Effector memory CD8-positive, alpha-beta T cell (primary cell): Measurements from ENCODE around the gene REV3L.
"Not testable (repeated sequence)": the region's sequence is repeated elsewhere in the genome, so short reads cannot be mapped to it uniquely, and the experiment has no call there.

Experiments
- ATAC-seq: fragments of 150-1000 bp; cut with Tn5 transposase; replicated peaks from 2 replicates; pipeline ENCODE4 v1.10.0; 2021; ENCODE audit warnings: mild to moderate bottlenecking, moderate library complexity
- DNase-seq, 3 experiments: peaks; one replicate each; pipeline ENCODE4 v3.0.0; 2021
- H3K27ac Mint-ChIP-seq, 2 donors: one replicate each; pipeline ENCODE4 v1.8.0; 2022; ENCODE audit warnings: mild to moderate bottlenecking in 2 of 2, mixed read lengths in 2 of 2, moderate library complexity in 2 of 2
- H3K27me3 Mint-ChIP-seq, 2 donors: one replicate each; pipeline ENCODE4 v1.8.0; 2022; ENCODE audit warnings: mixed read lengths in 2 of 2
- H3K36me3 Mint-ChIP-seq: one replicate; pipeline ENCODE4 v1.8.0; 2022; ENCODE audit warnings: mild to moderate bottlenecking, moderate library complexity, mixed read lengths; ENCODE audit not compliant: insufficient read depth
- H3K4me1 Mint-ChIP-seq, 2 donors: one replicate each; pipeline ENCODE4 v1.8.0; 2022; ENCODE audit warnings: low read depth in 2 of 2, mixed read lengths in 2 of 2
- H3K4me3 Mint-ChIP-seq, 2 donors: one replicate each; pipeline ENCODE4 v1.8.0; 2022; ENCODE audit warnings: mild to moderate bottlenecking in 2 of 2, mixed read lengths in 2 of 2, moderate library complexity in 2 of 2
- H3K9me3 Mint-ChIP-seq, 2 donors: one replicate each; pipeline ENCODE4 v1.8.0; 2022; ENCODE audit warnings: mixed read lengths in 2 of 2

The REV3L gene

DNA sequence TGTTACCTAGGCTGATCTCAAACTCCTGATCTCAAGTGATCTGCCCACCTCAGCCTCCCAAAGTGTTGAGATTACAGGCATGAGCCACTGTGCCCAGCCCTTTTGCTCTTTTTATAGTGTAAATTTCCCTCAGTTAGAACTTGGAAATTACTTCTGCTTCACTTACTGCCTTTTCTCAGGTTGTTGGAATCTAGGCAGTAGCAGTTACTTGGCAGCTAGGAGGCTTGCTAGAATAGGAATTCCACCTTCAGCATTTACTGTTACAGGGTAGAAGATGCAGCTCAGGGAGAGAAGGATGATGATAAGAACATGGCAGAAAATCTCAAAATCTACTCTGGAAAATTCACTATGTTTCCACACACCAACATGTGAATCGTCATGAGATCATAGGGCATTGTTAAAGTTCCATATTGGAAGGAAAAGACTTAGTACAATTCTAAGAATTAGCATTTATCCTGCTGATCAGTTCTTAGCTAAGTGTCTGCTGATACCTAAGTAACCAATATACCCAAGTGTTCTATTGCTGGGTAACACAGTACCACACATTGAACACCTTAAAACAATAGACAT is 213.5 kb downstream of the REV3L start:
- Mint-ChIP-seq H3K4me1 (peaks cover 5 to 17% of the 10 kb centered on the region in 2 donors), H3K9me3 (peaks cover 0 to 3% of the 10 kb centered on the region in 2 donors), H3K27ac (no peak overlapping the region), H3K4me3 (no peak overlapping the region), H3K27me3 (no peaks in the 10 kb centered on the region), H3K36me3 (peaks cover 36% of the 10 kb centered on the region)
- no peak for ATAC-seq
- DNase-seq: no peak

DNA sequence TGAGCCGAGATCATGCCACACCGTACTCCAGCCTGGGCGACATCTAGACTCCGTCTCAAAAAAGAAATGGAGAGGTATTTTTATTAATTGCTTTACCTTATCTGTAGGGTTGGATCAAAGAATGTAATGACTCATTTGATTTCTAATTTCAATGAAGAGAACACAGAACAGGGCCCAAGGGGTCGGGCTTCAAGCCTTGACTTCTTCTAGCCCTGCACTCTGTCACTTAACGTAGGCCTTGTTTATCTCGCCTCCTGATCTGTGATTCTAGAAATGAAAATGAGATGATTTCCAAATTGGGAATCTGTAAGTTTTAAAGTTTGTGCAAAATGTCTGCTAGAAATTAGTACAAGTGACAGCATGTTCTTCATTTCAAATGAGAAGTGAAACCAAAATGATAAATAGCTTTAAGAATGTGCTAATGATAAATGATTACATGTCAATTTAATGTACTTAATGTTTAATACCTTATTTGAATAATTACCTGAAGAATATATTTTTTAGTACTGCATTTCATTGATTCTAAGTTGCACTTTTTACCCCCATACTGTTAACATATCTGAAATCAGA is 215.2 kb downstream of the REV3L start:
- ATAC-seq (no peak), DNase-seq (no peak)
- Mint-ChIP-seq H3K27me3 (no peaks in the 10 kb centered on the region), H3K27ac (peak overlapping the region in 1 of 2 donors; percentile 78), H3K4me3 (no peak overlapping the region), H3K4me1 (peaks cover 5 to 17% of the 10 kb centered on the region in 2 donors), H3K36me3 (peaks cover 26% of the 10 kb centered on the region), H3K9me3 (no peaks in the 10 kb centered on the region)

DNA sequence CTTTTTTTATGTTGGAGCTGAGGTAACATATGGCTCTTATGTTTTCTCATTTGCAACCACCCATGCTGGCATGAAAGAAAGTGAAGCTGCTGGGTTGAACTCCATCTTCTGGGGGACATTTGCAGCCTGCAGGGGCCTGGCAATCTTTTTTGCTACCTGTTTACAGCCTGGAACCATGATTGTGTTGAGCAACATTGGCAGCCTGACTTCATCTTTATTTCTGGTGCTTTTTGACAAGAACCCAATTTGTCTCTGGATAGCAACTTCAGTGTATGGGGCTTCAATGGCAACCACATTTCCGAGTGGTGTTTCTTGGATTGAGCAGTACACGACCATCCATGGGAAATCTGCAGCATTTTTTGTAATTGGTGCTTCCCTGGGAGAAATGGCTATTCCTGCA is 216.7 kb downstream of the REV3L start:
- peaks cover 5 to 17% of the 10 kb centered on the region in 2 donors for H3K4me1 Mint-ChIP-seq
- H3K4me3 Mint-ChIP-seq: no peak overlapping the region
- peaks cover 20% of the 10 kb centered on the region for H3K36me3 Mint-ChIP-seq
- H3K27ac Mint-ChIP-seq: peak overlapping the region in 1 of 2 donors; percentile 44
- no peaks in the 10 kb centered on the region for H3K9me3 Mint-ChIP-seq
- H3K27me3 Mint-ChIP-seq: no peaks in the 10 kb centered on the region
- DNase-seq (no peak), ATAC-seq (no peak)

DNA sequence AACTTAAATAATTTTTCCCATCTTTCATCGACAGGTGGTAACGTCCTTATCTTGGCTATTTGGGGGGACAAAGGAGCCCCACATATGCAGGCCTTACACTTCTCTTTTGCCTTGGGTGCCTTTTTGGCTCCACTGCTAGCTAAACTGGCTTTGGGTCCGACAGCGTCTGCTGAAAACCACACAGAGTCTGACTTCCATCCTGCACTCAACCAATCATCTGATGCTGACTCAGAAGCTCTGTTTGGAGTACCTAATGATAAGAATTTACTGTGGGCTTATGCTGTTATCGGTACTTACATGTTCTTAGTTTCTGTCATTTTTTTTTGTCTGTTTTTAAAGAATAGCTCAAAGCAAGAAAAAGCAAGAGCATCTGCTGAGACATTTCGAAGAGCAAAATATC is 217.2 kb downstream of the REV3L start:
- Mint-ChIP-seq H3K27ac (peak overlapping the region in 1 of 2 donors; percentile 44), H3K4me3 (no peak overlapping the region), H3K36me3 (peaks cover 20% of the 10 kb centered on the region), H3K4me1 (peaks cover 7 to 20% of the 10 kb centered on the region in 2 donors), H3K9me3 (no peaks in the 10 kb centered on the region), H3K27me3 (no peaks in the 10 kb centered on the region)
- no peak for DNase-seq
- ATAC-seq: no peak

DNA sequence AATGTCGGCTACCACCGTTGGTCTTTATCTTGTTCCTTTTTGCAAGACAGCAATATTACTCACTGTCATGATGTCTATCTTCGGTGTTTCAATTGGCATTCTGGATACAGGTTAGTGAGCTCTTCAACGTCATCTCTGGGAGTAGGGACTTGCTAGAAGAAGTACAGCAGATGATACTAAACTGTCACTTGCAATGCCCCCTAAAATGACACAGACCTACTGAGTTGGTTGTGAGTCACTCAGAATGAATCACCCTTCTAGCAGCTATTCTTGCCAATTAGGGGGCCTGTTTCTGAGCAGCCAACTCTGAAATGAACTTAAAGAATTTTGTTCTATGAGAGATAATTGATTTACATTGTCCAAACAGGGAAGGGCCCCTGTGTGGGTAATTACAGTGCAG is 219.2 kb downstream of the REV3L start:
- DNase-seq (no peak), ATAC-seq (no peak)
- H3K27me3 Mint-ChIP-seq: no peaks in the 10 kb centered on the region
- peaks cover 21% of the 10 kb centered on the region for H3K36me3 Mint-ChIP-seq
- H3K9me3 Mint-ChIP-seq: no peaks in the 10 kb centered on the region
- no peak overlapping the region for H3K27ac Mint-ChIP-seq
- no peak overlapping the region for H3K4me3 Mint-ChIP-seq
- H3K4me1 Mint-ChIP-seq: peaks cover 13 to 16% of the 10 kb centered on the region in 2 donors

DNA sequence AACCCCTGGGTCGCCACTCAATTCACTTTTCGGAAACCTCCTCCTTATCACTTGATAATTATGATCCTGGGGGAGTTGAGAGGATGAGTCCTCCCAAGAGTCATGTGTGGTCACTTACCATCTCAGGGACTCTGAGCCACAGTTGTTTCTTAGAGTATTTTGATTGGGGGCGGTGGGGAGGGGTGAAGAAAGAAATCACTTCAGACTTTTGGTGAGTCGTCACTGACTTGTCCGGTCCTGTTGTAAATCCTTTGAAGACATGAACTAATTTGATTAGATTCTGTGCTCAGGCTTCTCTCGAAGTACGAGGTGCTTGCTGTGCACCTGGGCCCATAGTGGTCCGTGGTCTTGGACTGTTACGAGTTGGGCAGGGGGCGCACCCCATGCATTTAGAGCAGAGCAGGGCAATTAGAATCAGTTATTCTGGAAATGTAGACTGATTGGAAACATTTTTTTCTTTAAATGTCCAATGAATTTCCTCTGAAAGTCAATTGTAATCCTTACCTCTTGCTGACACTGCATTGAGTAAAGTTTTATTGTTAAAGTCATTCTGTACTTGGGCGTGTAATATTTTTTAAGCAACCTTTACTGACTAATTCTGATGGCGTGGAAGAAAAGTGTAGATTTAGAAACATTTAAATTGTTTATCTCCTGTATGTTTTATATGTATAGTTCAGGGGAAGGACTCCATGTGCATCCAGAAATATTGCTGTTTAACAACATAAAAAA is 222.3 kb downstream of the REV3L start:
- H3K27ac Mint-ChIP-seq: peak overlapping the region; percentile 62 to 65
- no peaks in the 10 kb centered on the region for H3K9me3 Mint-ChIP-seq
- DNase-seq (no peak), ATAC-seq (no peak)
- H3K36me3 Mint-ChIP-seq: peaks cover 24% of the 10 kb centered on the region
- peak overlapping the region; percentile 54 to 60 for H3K4me3 Mint-ChIP-seq
- peaks cover 11 to 14% of the 10 kb centered on the region in 2 donors for H3K4me1 Mint-ChIP-seq
- H3K27me3 Mint-ChIP-seq: no peaks in the 10 kb centered on the region

DNA sequence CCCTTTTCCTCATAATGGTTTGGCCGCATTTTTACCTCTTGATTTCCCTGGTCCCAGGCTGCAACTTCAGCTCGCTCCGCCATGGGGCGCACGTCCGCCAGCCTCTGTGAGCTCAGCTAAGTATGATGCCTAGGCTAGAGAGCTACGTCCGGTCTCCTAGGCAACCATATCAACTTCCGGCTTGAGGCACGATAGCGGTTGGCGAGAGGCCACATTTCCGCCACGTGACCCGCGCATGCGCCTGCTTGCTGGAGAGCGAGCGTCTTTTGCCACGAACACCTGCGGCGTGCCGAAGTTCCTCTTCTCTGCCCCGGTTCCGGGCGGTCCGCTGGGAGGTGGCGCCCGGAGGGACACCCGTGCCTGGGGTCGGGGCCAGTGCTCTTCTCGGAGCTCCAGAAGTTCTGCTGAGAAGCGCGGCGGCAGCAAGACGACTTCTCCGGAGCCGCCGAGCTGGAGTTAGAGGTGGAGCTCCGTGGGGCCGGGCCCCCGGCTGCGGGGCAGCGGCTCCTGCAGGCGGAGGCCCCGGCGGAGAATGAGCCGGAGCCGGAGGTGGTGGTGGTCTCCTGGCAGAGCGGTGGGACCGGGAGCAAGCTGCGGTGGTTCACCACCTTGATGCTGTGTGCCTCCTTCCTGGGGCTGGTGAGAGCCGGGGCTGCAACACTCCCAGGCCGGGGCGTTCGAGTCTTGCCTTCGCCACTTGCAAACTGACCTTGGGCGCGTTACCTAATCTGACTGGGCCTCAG is 223.8 kb downstream of the REV3L start:
- Mint-ChIP-seq H3K27me3 (peaks cover 9 to 10% of the 10 kb centered on the region in 2 donors), H3K4me1 (peaks cover 11 to 14% of the 10 kb centered on the region in 2 donors), H3K4me3 (peak overlapping the region; percentile 54 to 60), H3K36me3 (peaks cover 11% of the 10 kb centered on the region), H3K27ac (peak overlapping the region; percentile 41 to 65), H3K9me3 (no peaks in the 10 kb centered on the region)
- ATAC-seq (peak; percentile 95), DNase-seq (peak; percentile 99)

DNA sequence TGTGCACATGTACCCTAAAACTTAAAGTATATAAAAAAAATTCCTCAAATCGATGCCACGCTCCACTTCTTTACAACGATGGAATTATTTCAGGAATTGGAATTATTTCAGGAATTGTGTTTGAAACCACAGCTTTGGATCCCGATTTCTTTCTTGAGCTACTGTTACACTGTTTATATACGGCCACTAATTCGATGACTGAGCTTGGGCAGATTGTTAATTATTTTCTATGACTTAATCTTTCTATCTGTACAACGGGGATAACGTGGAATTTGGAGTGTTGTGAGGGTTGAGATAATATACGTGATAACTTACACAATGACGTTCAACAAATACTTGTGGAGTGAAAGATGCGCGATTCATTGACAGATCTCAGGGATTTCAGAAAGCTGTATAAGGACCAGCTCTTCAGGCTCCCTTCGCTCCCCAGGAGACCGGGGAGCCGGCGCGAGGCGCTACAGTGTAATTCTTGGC is 224.4 kb downstream of the REV3L start:
- DNase-seq: no peak
- Mint-ChIP-seq H3K4me3 (peak overlapping the region; percentile 54 to 60), H3K4me1 (peaks cover 11 to 14% of the 10 kb centered on the region in 2 donors), H3K9me3 (no peaks in the 10 kb centered on the region), H3K27me3 (peaks cover 15 to 17% of the 10 kb centered on the region in 2 donors), H3K36me3 (peaks cover 11% of the 10 kb centered on the region), H3K27ac (peak overlapping the region; percentile 41 to 65)
- ATAC-seq: peak; percentile 3

DNA sequence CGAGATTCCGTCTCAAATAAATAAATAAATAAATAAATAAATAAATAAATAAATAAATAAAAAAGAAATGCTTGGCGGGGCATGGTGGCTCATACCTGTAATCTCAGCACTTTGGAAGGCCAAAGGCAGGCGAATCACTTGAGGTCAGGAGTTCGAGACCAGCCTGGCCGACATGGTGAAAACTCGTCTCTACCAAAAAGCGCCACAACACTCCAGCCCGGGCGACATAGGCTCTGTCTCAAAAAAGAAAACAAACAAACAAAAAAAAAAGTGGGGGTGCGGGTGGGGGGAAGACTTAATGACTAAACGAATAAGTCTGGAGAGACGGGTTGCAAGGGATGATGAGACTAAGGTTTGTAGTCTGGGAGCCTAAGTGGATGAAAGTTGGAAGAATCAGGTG is 225.0 kb downstream of the REV3L start:
- H3K9me3 Mint-ChIP-seq: no peaks in the 10 kb centered on the region
- peak overlapping the region in 1 of 2 donors; percentile 41 for H3K27ac Mint-ChIP-seq
- peaks cover 11 to 14% of the 10 kb centered on the region in 2 donors for H3K4me1 Mint-ChIP-seq
- H3K27me3 Mint-ChIP-seq: peaks cover 18 to 20% of the 10 kb centered on the region in 2 donors
- no peak for DNase-seq
- ATAC-seq: no peak
- no peak overlapping the region for H3K4me3 Mint-ChIP-seq
- peaks cover 11% of the 10 kb centered on the region for H3K36me3 Mint-ChIP-seq

DNA sequence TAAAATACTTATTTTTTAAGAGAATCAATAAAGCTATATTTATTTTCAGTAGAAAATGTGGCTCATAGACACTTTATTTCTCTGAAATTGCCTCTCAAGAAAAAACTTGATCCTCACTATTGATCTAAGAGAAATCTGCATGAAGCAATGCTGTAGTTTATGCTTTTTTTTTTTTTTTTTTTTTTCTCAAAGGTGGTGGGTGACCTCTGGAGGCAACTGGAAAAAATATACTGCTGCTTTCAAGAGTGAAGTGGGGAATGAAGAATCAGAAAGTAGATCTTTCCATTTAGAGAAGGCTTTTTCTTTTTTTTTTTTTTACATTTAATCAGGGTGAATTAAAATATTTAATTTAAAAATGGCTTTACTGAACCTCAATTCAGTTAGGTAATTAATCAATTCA is 226.4 kb downstream of the REV3L start:
- H3K36me3 Mint-ChIP-seq: peaks cover 11% of the 10 kb centered on the region
- no peaks in the 10 kb centered on the region for H3K9me3 Mint-ChIP-seq
- H3K27ac Mint-ChIP-seq: no peak overlapping the region
- H3K27me3 Mint-ChIP-seq: peaks cover 18 to 20% of the 10 kb centered on the region in 2 donors
- no peak for ATAC-seq
- H3K4me3 Mint-ChIP-seq: no peak overlapping the region
- H3K4me1 Mint-ChIP-seq: peaks cover 11 to 14% of the 10 kb centered on the region in 2 donors
- DNase-seq: no peak

DNA sequence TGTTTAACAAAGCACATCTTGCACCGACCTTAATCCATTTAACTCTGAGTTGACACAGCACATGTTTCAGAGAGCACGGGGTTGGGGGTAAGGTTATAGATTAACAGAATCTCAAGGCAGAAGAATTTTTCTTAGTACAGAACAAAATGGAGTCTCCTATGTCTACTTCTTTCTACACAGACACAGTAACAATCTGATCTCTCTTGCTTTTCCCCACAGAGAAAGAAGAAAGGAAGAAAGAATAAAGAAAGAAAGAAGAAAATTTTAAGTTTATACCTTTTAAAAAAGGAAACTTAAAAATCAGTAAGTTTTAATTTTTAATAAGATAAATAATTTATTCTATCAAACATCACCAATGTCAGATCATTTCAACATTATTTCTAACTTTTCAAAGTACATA is 227.2 kb downstream of the REV3L start:
- H3K27ac Mint-ChIP-seq, H3K4me3 Mint-ChIP-seq, H3K9me3 Mint-ChIP-seq, ATAC-seq, DNase-seq: not testable (repeated sequence)
- Mint-ChIP-seq H3K4me1 (peaks cover 10 to 11% of the 10 kb centered on the region in 2 donors), H3K36me3 (peaks cover 11% of the 10 kb centered on the region), H3K27me3 (peaks cover 18 to 20% of the 10 kb centered on the region in 2 donors)

DNA sequence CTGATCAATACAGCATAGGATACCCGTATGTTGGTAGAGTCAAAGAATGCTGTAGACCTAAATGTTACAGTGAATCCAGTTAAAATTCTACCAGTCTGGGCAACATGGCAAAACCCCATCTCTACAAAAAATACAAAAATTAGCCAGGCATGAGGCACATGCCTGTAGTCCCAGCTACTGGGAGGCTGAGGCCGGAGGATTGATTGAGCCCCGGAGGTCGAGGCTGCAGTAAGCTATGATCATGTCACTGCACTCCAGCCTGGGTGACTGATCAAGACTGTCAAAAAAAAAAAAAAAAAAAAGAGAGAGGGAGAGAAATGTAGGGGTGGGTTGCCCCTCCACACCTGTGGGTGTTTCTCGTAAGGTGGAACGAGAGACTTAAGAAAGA is 228.2 kb downstream of the REV3L start:
- Mint-ChIP-seq H3K27me3 (peaks cover 18 to 20% of the 10 kb centered on the region in 2 donors), H3K27ac (no peak overlapping the region), H3K4me3 (no peak overlapping the region), H3K9me3 (no peaks in the 10 kb centered on the region), H3K4me1 (peaks cover 7 to 9% of the 10 kb centered on the region in 2 donors), H3K36me3 (peaks cover 11% of the 10 kb centered on the region)
- ATAC-seq (no peak), DNase-seq (no peak)

DNA sequence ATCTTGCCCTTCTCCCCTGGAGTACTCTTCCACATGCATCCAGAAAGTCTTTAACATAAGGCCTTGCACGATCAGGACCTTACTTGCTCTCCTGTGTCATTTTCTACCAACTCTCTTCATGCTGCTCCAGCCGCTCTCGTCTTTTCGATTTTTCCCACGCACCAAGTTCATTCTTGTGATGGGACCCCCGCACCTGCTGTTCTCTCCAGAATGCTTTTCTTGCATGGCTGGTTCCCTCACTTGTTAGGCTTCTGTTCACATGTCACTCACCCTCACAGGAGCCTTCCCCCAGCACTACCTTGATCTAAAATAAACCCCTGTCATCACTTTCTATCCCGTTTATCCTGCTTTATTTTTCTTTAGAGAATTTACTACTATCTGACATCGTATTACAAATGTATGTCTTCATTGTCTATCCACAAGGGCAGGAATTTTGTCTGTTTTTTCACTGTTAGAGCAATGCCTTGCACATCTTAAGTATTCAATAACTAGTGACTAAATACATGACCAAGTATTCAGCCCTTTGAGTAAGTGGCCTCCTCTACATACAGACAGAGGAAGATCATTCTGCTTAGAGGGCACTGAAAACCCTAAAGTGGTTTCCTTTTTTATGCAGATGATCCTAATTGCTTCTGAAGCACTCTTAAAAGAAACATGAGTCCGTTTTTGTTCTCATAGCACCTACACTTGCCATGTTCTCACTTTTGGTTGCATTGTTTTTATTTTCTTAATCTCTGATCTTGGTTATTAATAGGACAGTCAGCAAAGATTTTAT is 228.8 kb downstream of the REV3L start:
- no peak overlapping the region for H3K27ac Mint-ChIP-seq
- no peaks in the 10 kb centered on the region for H3K9me3 Mint-ChIP-seq
- H3K27me3 Mint-ChIP-seq: peaks cover 18 to 20% of the 10 kb centered on the region in 2 donors
- no peak for DNase-seq
- no peak for ATAC-seq
- H3K4me3 Mint-ChIP-seq: no peak overlapping the region
- peaks cover 6% of the 10 kb centered on the region for H3K36me3 Mint-ChIP-seq
- peaks cover 4 to 9% of the 10 kb centered on the region in 2 donors for H3K4me1 Mint-ChIP-seq
